Astrocyte (in vitro differentiated cells and primary cell): ENCODE measurements around the gene RMND5B. TPM values are rescaled to one million over a fixed set of nuclear protein-coding genes. Genes with fewer than 3 reads are reported as not detected.

Source experiments
- DNase-seq: peaks from one replicate; pipeline ENCODE4 v3.0.0-alpha.2; 2010; ENCODE audit warnings: low read depth
- FAIRE-seq: peaks from 2 replicates; lab custom pipeline; 2011; peaks lifted over from hg19 to GRCh38; lab: Jason Lieb, UNC
- H2AFZ ChIP-seq: 2 replicates; pipeline ENCODE4 v1.6.0; 2012; ENCODE audit warnings: low read depth, low read length, inconsistent platforms
- H3K27ac ChIP-seq: 2 replicates; pipeline ENCODE4 v1.5.1; 2011; ENCODE audit warnings: low read depth, low read length, inconsistent platforms
- H3K27me3 ChIP-seq: 2 replicates; pipeline ENCODE4 v1.6.0; 2011; ENCODE audit warnings: low read length, inconsistent platforms; ENCODE audit not compliant: insufficient read depth
- H3K36me3 ChIP-seq: 2 replicates; pipeline ENCODE4 v1.5.1; 2011; ENCODE audit warnings: low read length, inconsistent platforms; ENCODE audit not compliant: insufficient read depth
- H3K4me1 ChIP-seq: 2 replicates; pipeline ENCODE4 v1.5.1; 2011; ENCODE audit warnings: low read length, inconsistent platforms; ENCODE audit not compliant: insufficient read depth
- H3K4me2 ChIP-seq: 2 replicates; pipeline ENCODE4 v1.6.0; 2012; ENCODE audit warnings: low read length, inconsistent platforms
- H3K4me3 ChIP-seq: 2 replicates; pipeline ENCODE4 v1.5.1; 2011; ENCODE audit warnings: low read depth, mild to moderate bottlenecking, low read length, inconsistent platforms; ENCODE audit not compliant: insufficient read depth
- H3K79me2 ChIP-seq: 2 replicates; pipeline ENCODE4 v1.6.0; 2012; ENCODE audit warnings: mild to moderate bottlenecking, low read length, inconsistent platforms; ENCODE audit not compliant: insufficient read depth
- H3K9ac ChIP-seq: 2 replicates; pipeline ENCODE4 v1.6.0; 2012; ENCODE audit warnings: mild to moderate bottlenecking, low read length, inconsistent platforms
- H3K9me3 ChIP-seq: 2 replicates; pipeline ENCODE4 v1.5.1; 2012; ENCODE audit warnings: low read depth, mild to moderate bottlenecking, low read length, inconsistent platforms; ENCODE audit not compliant: insufficient read depth
- H4K20me1 ChIP-seq: 2 replicates; pipeline ENCODE4 v1.6.0; 2012; ENCODE audit warnings: low read length, inconsistent platforms; ENCODE audit not compliant: insufficient read depth
- H3K27ac Mint-ChIP-seq: one replicate; pipeline ENCODE4 v1.8.0; 2021; ENCODE audit warnings: mild to moderate bottlenecking, mixed read lengths; ENCODE audit not compliant: unreplicated experiment
- H3K27me3 Mint-ChIP-seq: one replicate; pipeline ENCODE4 v1.8.0; 2021; ENCODE audit warnings: low read depth, mixed read lengths; ENCODE audit not compliant: unreplicated experiment
- H3K36me3 Mint-ChIP-seq: one replicate; pipeline ENCODE4 v1.8.0; 2021; ENCODE audit warnings: low read depth, mixed read lengths; ENCODE audit not compliant: unreplicated experiment
- H3K4me1 Mint-ChIP-seq: one replicate; pipeline ENCODE4 v1.8.0; 2021; ENCODE audit warnings: low read depth, mixed read lengths; ENCODE audit not compliant: unreplicated experiment
- H3K4me3 Mint-ChIP-seq: one replicate; pipeline ENCODE4 v1.8.0; 2021; ENCODE audit warnings: mild to moderate bottlenecking, moderate library complexity, mixed read lengths; ENCODE audit not compliant: unreplicated experiment
- H3K9me3 Mint-ChIP-seq: one replicate; pipeline ENCODE4 v1.8.0; 2021; ENCODE audit warnings: mild to moderate bottlenecking, mixed read lengths; ENCODE audit not compliant: unreplicated experiment
- EZH2 ChIP-seq: IDR thresholded peaks from 2 replicates; pipeline ENCODE4 v1.6.1; 2012; ENCODE audit warnings: mild to moderate bottlenecking, low read length, inconsistent platforms; ENCODE audit not compliant: insufficient read depth
- total RNA-seq: library from RNA; stranded (reverse); gene quantifications from 2 replicates; pipeline ENCODE4 v1.2.1, GENCODE V29; 2021
- TF ChIP-seq, protein P1 (sequence below): IDR thresholded peaks from 2 replicates; pipeline ENCODE4 v1.5.1; 2011; ENCODE audit warnings: low read depth, mild to moderate bottlenecking, inconsistent platforms, low read length, moderate library complexity; ENCODE audit not compliant: insufficient read depth

RMND5B gene
- total RNA-seq, 1 donor from 2014 or later = 14.3 TPM

DNA sequence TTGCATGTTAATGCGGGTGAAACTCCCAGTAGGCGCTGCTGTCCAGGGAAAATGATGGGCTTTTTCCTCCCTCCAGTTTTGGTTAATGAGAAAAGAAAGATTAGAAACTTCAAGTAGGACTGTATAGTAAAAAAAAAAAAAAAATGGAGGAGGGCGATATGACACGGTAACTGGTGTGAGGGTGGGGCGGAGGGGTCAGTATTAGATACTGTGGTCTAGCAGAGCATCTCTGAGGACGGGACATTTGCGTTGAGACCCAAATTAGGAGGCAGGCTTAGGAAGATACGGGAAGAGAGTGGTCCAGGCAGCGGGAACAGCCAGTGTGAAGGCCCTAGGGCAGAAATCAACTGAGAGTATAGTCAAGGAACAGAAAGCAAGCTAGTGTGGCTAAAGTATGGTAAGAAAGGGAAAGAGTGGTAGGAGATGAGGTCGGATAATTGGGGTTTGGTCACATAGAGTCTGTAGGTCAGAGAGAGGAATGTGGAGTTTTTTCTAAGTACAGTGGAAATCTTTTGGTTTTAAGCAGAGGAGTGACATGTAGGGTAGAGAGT, 707 bp downstream of the RMND5B start:
- FAIRE-seq = no peak
- Histone ChIP-seq H3K79me2 (peaks cover 20% of the 10 kb centered on the region), H3K4me2 (peak overlapping the region; percentile 89), H4K20me1 (peaks cover 12% of the 10 kb centered on the region), H3K27me3 (no peaks in the 10 kb centered on the region), H3K9ac (peak overlapping the region; percentile 84), H3K4me3 (peak overlapping the region; percentile 70), H3K9me3 (no peaks in the 10 kb centered on the region), H3K27ac (peak overlapping the region; percentile 27), H2AFZ (peak overlapping the region; percentile 80), H3K4me1 (no peaks in the 10 kb centered on the region), H3K36me3 (peaks cover 5% of the 10 kb centered on the region)
- H3K4me3 Mint-ChIP-seq = peak overlapping the region; percentile 90
- H3K27me3 Mint-ChIP-seq = no peaks in the 10 kb centered on the region
- no peak for DNase-seq
- TF ChIP-seq, protein P1, sequence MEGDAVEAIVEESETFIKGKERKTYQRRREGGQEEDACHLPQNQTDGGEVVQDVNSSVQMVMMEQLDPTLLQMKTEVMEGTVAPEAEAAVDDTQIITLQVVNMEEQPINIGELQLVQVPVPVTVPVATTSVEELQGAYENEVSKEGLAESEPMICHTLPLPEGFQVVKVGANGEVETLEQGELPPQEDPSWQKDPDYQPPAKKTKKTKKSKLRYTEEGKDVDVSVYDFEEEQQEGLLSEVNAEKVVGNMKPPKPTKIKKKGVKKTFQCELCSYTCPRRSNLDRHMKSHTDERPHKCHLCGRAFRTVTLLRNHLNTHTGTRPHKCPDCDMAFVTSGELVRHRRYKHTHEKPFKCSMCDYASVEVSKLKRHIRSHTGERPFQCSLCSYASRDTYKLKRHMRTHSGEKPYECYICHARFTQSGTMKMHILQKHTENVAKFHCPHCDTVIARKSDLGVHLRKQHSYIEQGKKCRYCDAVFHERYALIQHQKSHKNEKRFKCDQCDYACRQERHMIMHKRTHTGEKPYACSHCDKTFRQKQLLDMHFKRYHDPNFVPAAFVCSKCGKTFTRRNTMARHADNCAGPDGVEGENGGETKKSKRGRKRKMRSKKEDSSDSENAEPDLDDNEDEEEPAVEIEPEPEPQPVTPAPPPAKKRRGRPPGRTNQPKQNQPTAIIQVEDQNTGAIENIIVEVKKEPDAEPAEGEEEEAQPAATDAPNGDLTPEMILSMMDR = no peak
- no peaks in the 10 kb centered on the region for H3K9me3 Mint-ChIP-seq
- peaks cover 4% of the 10 kb centered on the region for H3K4me1 Mint-ChIP-seq
- peak overlapping the region; percentile 7 for H3K27ac Mint-ChIP-seq
- H3K36me3 Mint-ChIP-seq = no peaks in the 10 kb centered on the region

DNA sequence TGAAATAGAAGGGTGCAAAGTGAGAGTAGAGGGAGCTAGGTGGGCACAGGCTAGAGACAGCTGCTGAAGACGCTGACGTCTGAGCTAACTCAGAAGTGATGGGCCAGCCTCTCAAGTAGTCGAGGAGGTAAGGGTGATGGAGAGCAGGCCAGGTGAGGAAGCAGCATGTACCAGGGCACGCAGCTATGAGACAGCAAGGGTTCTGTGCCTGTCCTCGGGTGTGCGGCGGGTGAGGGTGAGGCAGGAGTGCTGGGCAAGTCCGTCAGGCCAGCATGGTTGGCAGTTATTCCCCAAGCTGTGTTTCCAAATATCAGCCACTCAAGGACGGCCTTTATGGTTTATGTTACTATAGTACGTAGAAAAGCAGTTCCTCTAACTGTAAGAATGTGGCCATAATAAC, 6.2 kb downstream of the RMND5B start:
- no peak for TF ChIP-seq EZH2
- TF ChIP-seq, protein P1 = no peak
- Mint-ChIP-seq H3K27ac (peak overlapping the region; percentile 5), H3K36me3 (no peaks in the 10 kb centered on the region), H3K4me3 (no peak overlapping the region), H3K27me3 (no peaks in the 10 kb centered on the region), H3K9me3 (no peaks in the 10 kb centered on the region), H3K4me1 (no peaks in the 10 kb centered on the region)
- Histone ChIP-seq H3K4me2 (no peak overlapping the region), H3K27me3 (no peaks in the 10 kb centered on the region), H3K79me2 (peaks cover 23% of the 10 kb centered on the region), H3K4me3 (no peak overlapping the region), H2AFZ (no peak overlapping the region), H4K20me1 (peaks cover 22% of the 10 kb centered on the region), H3K27ac (no peak overlapping the region), H3K9me3 (no peaks in the 10 kb centered on the region), H3K4me1 (no peaks in the 10 kb centered on the region), H3K9ac (no peak overlapping the region), H3K36me3 (peaks cover 7% of the 10 kb centered on the region)
- FAIRE-seq = no peak
- DNase-seq = no peak

DNA sequence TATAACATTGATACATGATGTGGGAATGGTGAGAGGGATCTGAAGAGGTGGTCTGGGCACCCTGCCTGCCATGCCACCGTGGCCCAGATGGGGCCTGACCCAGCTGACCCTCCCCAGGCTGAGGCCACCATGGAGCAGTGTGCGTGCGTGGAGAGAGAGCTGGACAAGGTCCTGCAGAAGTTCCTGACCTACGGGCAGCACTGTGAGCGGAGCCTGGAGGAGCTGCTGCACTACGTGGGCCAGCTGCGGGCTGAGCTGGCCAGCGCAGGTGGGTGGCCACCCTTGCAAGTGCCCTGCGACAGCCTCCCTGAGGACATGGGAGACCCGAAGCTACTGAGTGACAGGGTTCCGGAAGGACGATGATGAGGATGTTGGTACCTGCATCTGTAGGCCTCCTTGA, 7.2 kb downstream of the RMND5B start:
- TF ChIP-seq EZH2 = no peak
- TF ChIP-seq, protein P1 = no peak
- peaks cover 22% of the 10 kb centered on the region for H4K20me1 ChIP-seq
- peaks cover 7% of the 10 kb centered on the region for H3K36me3 ChIP-seq
- peaks cover 22% of the 10 kb centered on the region for H3K79me2 ChIP-seq
- H3K4me3 ChIP-seq = no peak overlapping the region
- H3K27ac ChIP-seq = no peak overlapping the region
- H3K9me3 ChIP-seq = no peaks in the 10 kb centered on the region
- no peaks in the 10 kb centered on the region for H3K9me3 Mint-ChIP-seq
- no peak overlapping the region for H3K4me2 ChIP-seq
- H3K27me3 ChIP-seq = no peaks in the 10 kb centered on the region
- peaks cover 1% of the 10 kb centered on the region for H3K36me3 Mint-ChIP-seq
- H3K4me1 ChIP-seq = no peaks in the 10 kb centered on the region
- H3K4me1 Mint-ChIP-seq = no peaks in the 10 kb centered on the region
- DNase-seq (no peak), FAIRE-seq (no peak)
- no peak overlapping the region for H3K27ac Mint-ChIP-seq
- H3K27me3 Mint-ChIP-seq = no peaks in the 10 kb centered on the region
- no peak overlapping the region for H3K4me3 Mint-ChIP-seq
- no peak overlapping the region for H3K9ac ChIP-seq
- H2AFZ ChIP-seq = no peak overlapping the region
